ENCODE measurements around the gene ABCC1.

Gene ABCC1

GRCh38 chr16:16138034-16138635 lies 188.7 kb downstream of the ABCC1 start:
- H3K36me3 ChIP-seq (ENCODE audit: insufficient read depth, low read length): peaks cover 68% of the 10 kb centered on the region; the same call in 1 of the 2 replicates

GRCh38 chr16:16139061-16139460 lies 189.6 kb downstream of the ABCC1 start:
- no peak overlapping the region for H2AFZ ChIP-seq (ENCODE audit: low read length)
- no peaks in the 10 kb centered on the region for H3F3A ChIP-seq (ENCODE audit: low read depth)
- peaks cover 61% of the 10 kb centered on the region; the same call in 1 of the 2 replicates for H3K36me3 ChIP-seq (ENCODE audit: insufficient read depth, low read length)
- no peaks in the 10 kb centered on the region for H4K20me1 ChIP-seq (ENCODE audit: insufficient read depth, low read length, poor library complexity, severe bottlenecking)
- H3K9ac ChIP-seq (ENCODE audit: low read depth, low read length, poor library complexity, severe bottlenecking): no peak overlapping the region
- no peaks in the 10 kb centered on the region for H3K79me2 ChIP-seq (ENCODE audit: insufficient read depth, low read length)
- TF ChIP-seq EZH2phosphoT487 (IDR thresholded peaks at IDR 0.05; ENCODE audit: borderline replicate concordance): no peak
- no peak for TF ChIP-seq CTCF (conservative IDR thresholded peaks at IDR 0.05; ENCODE audit: low read length)
- H3K9me2 ChIP-seq (replicated peaks; ENCODE audit: low read depth, low read length): no peaks in the 10 kb centered on the region
- H3K4me3 ChIP-seq (ENCODE audit: low read length, poor library complexity, severe bottlenecking): no peak overlapping the region
- no peak overlapping the region for H3K4me2 ChIP-seq (ENCODE audit: low read depth, low read length, poor library complexity, severe bottlenecking)
- no peaks in the 10 kb centered on the region for H3K9me3 ChIP-seq (ENCODE audit: insufficient read depth, low read depth, low read length)
- no peaks in the 10 kb centered on the region for H3K4me1 ChIP-seq (ENCODE audit: insufficient read depth, low read length, poor library complexity, severe bottlenecking)
- no peaks in the 10 kb centered on the region for H3K27me3 ChIP-seq (ENCODE audit: insufficient read depth, low read length, poor library complexity, severe bottlenecking)

More at GRCh38 chr16:16138034-16138635, 188.7 kb downstream of the ABCC1 start:
- Histone ChIP-seq H3K27me3 (ENCODE audit: insufficient read depth, low read length, poor library complexity, severe bottlenecking) (no peaks in the 10 kb centered on the region), H3K4me1 (ENCODE audit: insufficient read depth, low read length, poor library complexity, severe bottlenecking) (no peaks in the 10 kb centered on the region), H4K20me1 (ENCODE audit: insufficient read depth, low read length, poor library complexity, severe bottlenecking) (no peaks in the 10 kb centered on the region), H3K9me2 (replicated peaks; ENCODE audit: low read depth, low read length) (no peaks in the 10 kb centered on the region), H3F3A (ENCODE audit: low read depth) (no peaks in the 10 kb centered on the region), H3K79me2 (ENCODE audit: insufficient read depth, low read length) (no peaks in the 10 kb centered on the region), H2AFZ (ENCODE audit: low read length) (no peak overlapping the region), H3K9me3 (ENCODE audit: insufficient read depth, low read depth, low read length) (no peaks in the 10 kb centered on the region), H3K4me3 (ENCODE audit: low read length, poor library complexity, severe bottlenecking) (no peak overlapping the region), H3K4me2 (ENCODE audit: low read depth, low read length, poor library complexity, severe bottlenecking) (no peak overlapping the region), H3K9ac (ENCODE audit: low read depth, low read length, poor library complexity, severe bottlenecking) (no peak overlapping the region)
- TF ChIP-seq CTCF (conservative IDR thresholded peaks at IDR 0.05; ENCODE audit: low read length): no peak

GRCh38 chr16:16139806-16140205 lies 190.4 kb downstream of the ABCC1 start:
- Histone ChIP-seq H3K9me2 (replicated peaks; ENCODE audit: low read depth, low read length) (no peaks in the 10 kb centered on the region), H3K4me2 (ENCODE audit: low read depth, low read length, poor library complexity, severe bottlenecking) (no peak overlapping the region), H4K20me1 (ENCODE audit: insufficient read depth, low read length, poor library complexity, severe bottlenecking) (no peaks in the 10 kb centered on the region), H2AFZ (ENCODE audit: low read length) (no peak overlapping the region), H3K4me1 (ENCODE audit: insufficient read depth, low read length, poor library complexity, severe bottlenecking) (no peaks in the 10 kb centered on the region), H3K4me3 (ENCODE audit: low read length, poor library complexity, severe bottlenecking) (no peak overlapping the region), H3K9me3 (ENCODE audit: insufficient read depth, low read depth, low read length) (no peaks in the 10 kb centered on the region), H3K36me3 (ENCODE audit: insufficient read depth, low read length) (peaks cover 60% of the 10 kb centered on the region; the same call in 1 of the 2 replicates), H3F3A (ENCODE audit: low read depth) (no peaks in the 10 kb centered on the region), H3K27me3 (ENCODE audit: insufficient read depth, low read length, poor library complexity, severe bottlenecking) (no peaks in the 10 kb centered on the region), H3K9ac (ENCODE audit: low read depth, low read length, poor library complexity, severe bottlenecking) (no peak overlapping the region), H3K79me2 (ENCODE audit: insufficient read depth, low read length) (no peaks in the 10 kb centered on the region)
- TF ChIP-seq EZH2phosphoT487 (IDR thresholded peaks at IDR 0.05; ENCODE audit: borderline replicate concordance): no peak
- no peak for TF ChIP-seq CTCF (conservative IDR thresholded peaks at IDR 0.05; ENCODE audit: low read length)

All from Loucy (cell line).